Umbilical cord (tissue), 2 donors: ENCODE data around the gene EFCAB13. TPM values are rescaled to one million over a fixed set of nuclear protein-coding genes. Genes with fewer than 3 reads are reported as not detected.
"Not testable (repeated sequence)": the region's sequence is repeated elsewhere in the genome, so short reads cannot be mapped to it uniquely, and the experiment has no call there.

Experiments
- DNase-seq: peaks from one replicate; pipeline ENCODE4 v3.0.0-alpha.2; 2015; ENCODE audit warnings: low spot score
- total RNA-seq: library from RNA; depleted of rRNA; stranded (reverse); fragments of >200 nt; gene quantifications from one replicate; pipeline ENCODE4 v1.2.3, GENCODE V29; 2014; ENCODE audit warnings: low replicate concordance; ENCODE audit not compliant: insufficient read depth

EFCAB13 gene
- total RNA-seq, 1 donor from 2014 or later: 41.2 TPM

- DNase-seq: no peak
These were observed 6.8 kb downstream of the EFCAB13 start for GRCh38 chr17:47330548-47330947.

GRCh38 chr17:47332287-47332686, 8.5 kb downstream of the EFCAB13 start:
- DNase-seq: no peak

- DNase-seq: no peak
These were observed 11.6 kb downstream of the EFCAB13 start for GRCh38 chr17:47335101-47335936.

GRCh38 chr17:47338026-47338425, 14.3 kb downstream of the EFCAB13 start:
- no peak for DNase-seq

GRCh38 chr17:47352848-47353247, 29.1 kb downstream of the EFCAB13 start:
- no peak for DNase-seq

GRCh38 chr17:47358652-47359051, 34.9 kb downstream of the EFCAB13 start:
- no peak for DNase-seq

GRCh38 chr17:47363171-47363570, 39.4 kb downstream of the EFCAB13 start:
- no peak for DNase-seq

GRCh38 chr17:47367257-47367656, 43.5 kb downstream of the EFCAB13 start:
- no peak for DNase-seq

- DNase-seq: no peak
These were observed 44.5 kb downstream of the EFCAB13 start for GRCh38 chr17:47368262-47368661.

GRCh38 chr17:47370899-47371298, 47.1 kb downstream of the EFCAB13 start:
- not testable (repeated sequence) for DNase-seq

GRCh38 chr17:47373002-47373401, 49.2 kb downstream of the EFCAB13 start:
- DNase-seq: no peak

GRCh38 chr17:47376247-47376646, 52.5 kb downstream of the EFCAB13 start:
- DNase-seq: no peak

- DNase-seq: no peak
These were observed 65.1 kb downstream of the EFCAB13 start for GRCh38 chr17:47388825-47389224.

GRCh38 chr17:47397532-47398128, 73.9 kb downstream of the EFCAB13 start:
- DNase-seq: not testable (repeated sequence)

GRCh38 chr17:47400333-47400732, 76.6 kb downstream of the EFCAB13 start:
- DNase-seq: no peak

GRCh38 chr17:47401100-47401499, 77.3 kb downstream of the EFCAB13 start:
- DNase-seq: no peak

- DNase-seq: no peak
These were observed 80.3 kb downstream of the EFCAB13 start for GRCh38 chr17:47404006-47404405.

- no peak for DNase-seq
These were observed 81.1 kb downstream of the EFCAB13 start for GRCh38 chr17:47404875-47405274.

- DNase-seq: no peak
These were observed 90.1 kb downstream of the EFCAB13 start for GRCh38 chr17:47413872-47414271.

GRCh38 chr17:47414612-47415011, 90.9 kb downstream of the EFCAB13 start:
- no peak for DNase-seq

GRCh38 chr17:47423406-47424295, 99.9 kb downstream of the EFCAB13 start:
- DNase-seq: no peak

- not testable (repeated sequence) for DNase-seq
These were observed 101.5 kb downstream of the EFCAB13 start for GRCh38 chr17:47425233-47425632.
